LNCaP clone FGC (cell line): ENCODE measurements around the gene ERI2.

ENCODE experiments used
- DNase-seq: peaks from one replicate; pipeline ENCODE4 v3.0.0-alpha.2; 2011; ENCODE audit warnings: low read depth
- H3K4me3 ChIP-seq: 2 replicates; pipeline ENCODE4 v1.5.1; 2011; ENCODE audit warnings: mild to moderate bottlenecking, low read depth, low read length, control low read depth
- TF ChIP-seq, protein P1 (sequence below): IDR thresholded peaks from 2 replicates; pipeline ENCODE4 v1.5.1; 2012; ENCODE audit warnings: mild to moderate bottlenecking; ENCODE audit not compliant: control insufficient read depth, insufficient read depth; ENCODE audit errors: extremely low read depth

ERI2 gene

DNA sequence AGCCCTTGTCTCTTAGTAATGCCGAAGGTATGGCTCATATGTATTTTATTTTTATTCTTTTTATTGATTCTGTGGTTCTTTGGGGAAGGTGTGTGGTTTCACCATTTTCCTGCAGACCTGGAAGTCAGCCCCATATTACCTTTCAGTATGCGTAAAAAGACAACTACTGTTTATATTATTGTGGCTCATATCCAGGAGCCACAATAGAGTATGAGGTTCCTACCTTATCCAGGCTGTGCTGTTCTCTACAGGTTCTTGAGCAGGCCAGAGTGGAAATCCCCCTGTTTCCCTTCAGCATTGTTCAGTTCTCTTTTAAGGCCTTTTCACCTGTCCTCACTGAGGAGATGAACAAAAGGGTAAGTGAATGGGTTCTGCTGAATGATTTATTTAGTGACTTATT is 33.2 kb upstream of the ERI2 start:
- no peak for DNase-seq
- no peak overlapping the region for H3K4me3 ChIP-seq
- TF ChIP-seq, protein P1, sequence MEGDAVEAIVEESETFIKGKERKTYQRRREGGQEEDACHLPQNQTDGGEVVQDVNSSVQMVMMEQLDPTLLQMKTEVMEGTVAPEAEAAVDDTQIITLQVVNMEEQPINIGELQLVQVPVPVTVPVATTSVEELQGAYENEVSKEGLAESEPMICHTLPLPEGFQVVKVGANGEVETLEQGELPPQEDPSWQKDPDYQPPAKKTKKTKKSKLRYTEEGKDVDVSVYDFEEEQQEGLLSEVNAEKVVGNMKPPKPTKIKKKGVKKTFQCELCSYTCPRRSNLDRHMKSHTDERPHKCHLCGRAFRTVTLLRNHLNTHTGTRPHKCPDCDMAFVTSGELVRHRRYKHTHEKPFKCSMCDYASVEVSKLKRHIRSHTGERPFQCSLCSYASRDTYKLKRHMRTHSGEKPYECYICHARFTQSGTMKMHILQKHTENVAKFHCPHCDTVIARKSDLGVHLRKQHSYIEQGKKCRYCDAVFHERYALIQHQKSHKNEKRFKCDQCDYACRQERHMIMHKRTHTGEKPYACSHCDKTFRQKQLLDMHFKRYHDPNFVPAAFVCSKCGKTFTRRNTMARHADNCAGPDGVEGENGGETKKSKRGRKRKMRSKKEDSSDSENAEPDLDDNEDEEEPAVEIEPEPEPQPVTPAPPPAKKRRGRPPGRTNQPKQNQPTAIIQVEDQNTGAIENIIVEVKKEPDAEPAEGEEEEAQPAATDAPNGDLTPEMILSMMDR, result no peak

DNA sequence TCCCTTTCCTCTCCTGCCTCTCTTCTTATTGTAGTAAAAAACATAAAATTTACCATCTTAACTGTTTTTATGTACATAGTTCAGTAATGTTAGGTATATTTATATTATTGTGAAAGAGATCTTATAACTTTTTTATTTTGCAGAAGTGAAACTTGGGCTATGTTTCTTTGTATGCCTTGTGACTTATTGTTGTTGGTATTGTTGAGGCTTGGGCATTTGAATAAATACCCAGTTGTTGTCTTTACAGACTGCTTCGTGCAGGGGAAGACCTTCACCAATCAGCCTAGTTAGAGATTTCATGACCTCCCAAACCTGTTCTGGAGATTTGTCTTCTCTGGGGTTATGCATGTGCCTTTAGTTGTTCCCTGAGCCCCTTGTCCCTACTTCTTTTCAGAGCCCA is 32.0 kb upstream of the ERI2 start:
- no peak for DNase-seq
- no peak overlapping the region for H3K4me3 ChIP-seq

DNA sequence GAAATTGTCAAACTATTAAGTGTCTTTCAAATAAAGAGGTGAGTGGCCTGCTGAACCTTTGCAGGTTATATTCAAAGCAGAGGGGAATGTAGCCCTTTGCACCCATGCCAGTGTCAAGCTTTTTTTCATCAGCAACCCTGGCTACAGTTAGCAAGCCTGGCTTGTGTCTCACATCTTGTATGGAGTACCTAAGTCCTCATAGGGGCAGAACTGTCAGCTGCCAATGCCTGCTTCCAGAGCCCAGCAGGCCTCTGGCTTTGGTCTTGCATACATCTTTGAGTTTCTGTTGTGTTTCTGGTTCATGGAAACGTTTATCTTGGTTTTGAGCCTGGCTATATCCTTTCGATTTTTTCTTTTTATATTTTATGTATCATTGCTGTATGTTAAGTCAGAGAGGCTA is 26.8 kb upstream of the ERI2 start:
- no peak overlapping the region for H3K4me3 ChIP-seq
- TF ChIP-seq, protein P1, result no peak
- no peak for DNase-seq

More for the DNA sequence above, 32.0 kb upstream of the ERI2 start:
- TF ChIP-seq, protein P1, result no peak

- DNase-seq, result no peak
- TF ChIP-seq, protein P1, result no peak
- H3K4me3 ChIP-seq, result no peak overlapping the region
Observed at GRCh38 chr16:20830372-20830771, 24.1 kb upstream of the ERI2 start.

DNA sequence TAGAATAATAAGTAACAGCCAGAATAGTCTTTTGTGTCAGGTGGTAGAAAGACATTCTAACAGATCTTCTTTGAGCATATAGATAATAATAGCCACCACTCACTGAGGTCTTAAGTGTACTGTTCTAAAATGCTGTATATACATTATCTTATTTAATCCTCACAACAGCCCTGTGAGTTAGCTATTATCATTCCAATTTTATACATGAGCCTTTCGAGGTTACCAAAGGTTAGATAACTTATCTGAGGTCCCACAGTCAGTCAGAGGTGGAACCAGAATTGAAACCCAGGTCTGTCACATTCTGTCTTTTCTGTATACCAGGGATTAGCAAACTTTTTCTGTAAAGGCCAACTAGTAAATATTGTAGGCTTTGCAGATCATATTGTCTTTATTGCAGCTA is 23.3 kb upstream of the ERI2 start:
- H3K4me3 ChIP-seq, result no peak overlapping the region
- no peak for DNase-seq
- TF ChIP-seq, protein P1, result no peak

GRCh38 chr16:20826039-20826566 is 19.8 kb upstream of the ERI2 start:
- no peak overlapping the region for H3K4me3 ChIP-seq
- no peak for DNase-seq
- TF ChIP-seq, protein P1, result no peak
